Fibroblast of the aortic adventitia (primary cell): ENCODE measurements around the gene CLEC18B. TPM values are rescaled to one million over a fixed set of nuclear protein-coding genes. Genes with fewer than 3 reads are reported as not detected.

Experiments used
- DNase-seq: peaks from one replicate; pipeline ENCODE4 v3.0.0-alpha.2; 2010; ENCODE audit warnings: low read depth
- H3K4me3 ChIP-seq: 2 replicates; pipeline ENCODE4 v1.5.1; 2011; ENCODE audit warnings: low read depth, mild to moderate bottlenecking, control low read depth, low read length, moderate library complexity
- total RNA-seq: library from RNA; depleted of rRNA; stranded (reverse); fragments of >200 nt; gene quantifications from 2 replicates; pipeline ENCODE4 v1.2.3, GENCODE V29; 2012; ENCODE audit warnings: low replicate concordance
- TF ChIP-seq, protein P1 (sequence below): IDR thresholded peaks from 2 replicates; pipeline ENCODE4 v1.5.1; 2011; ENCODE audit warnings: mild to moderate bottlenecking, low read length, control low read depth, inconsistent platforms; ENCODE audit not compliant: insufficient read depth

Gene CLEC18B
- total RNA-seq, 1 donor = not detected

DNA sequence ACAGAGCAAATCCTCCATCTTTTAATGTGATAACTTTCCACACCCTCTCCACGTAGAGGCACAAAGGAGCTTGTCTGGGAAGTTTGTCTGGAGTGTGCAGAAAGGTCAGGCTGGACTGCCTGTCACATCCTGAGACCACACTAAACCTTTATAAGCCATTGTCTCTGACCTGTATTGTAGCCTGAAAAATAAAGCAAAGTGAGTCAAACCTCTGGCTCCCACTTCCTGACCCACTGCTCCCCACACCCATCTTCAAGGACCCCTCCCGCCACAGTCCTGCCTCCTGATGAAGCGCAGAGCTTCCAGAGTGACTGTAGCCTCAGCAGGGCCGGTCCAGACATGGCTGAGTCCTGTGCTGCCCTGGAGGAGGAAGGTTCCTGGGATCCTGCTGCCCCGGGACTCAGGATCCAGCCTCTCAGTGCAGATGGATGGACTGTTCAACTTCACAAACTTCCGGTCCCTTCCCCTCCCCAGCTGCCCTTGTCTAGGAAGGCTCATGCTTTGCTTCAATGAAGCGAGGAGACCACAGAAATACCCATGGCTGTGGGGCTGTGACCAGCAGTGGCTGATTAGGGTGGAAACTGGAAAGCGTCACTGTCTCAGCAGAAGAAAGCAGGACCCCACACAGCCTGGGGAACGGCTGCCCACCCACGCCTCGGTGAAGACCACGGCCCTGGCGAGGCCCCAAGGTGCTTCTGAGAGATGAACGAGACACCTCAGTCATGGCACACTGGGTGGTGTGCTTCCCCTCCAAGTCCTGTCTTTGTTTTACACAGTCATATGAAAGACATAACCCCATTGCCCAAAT, 30.9 kb upstream of the CLEC18B start:
- DNase-seq = no peak
- TF ChIP-seq, protein P1, sequence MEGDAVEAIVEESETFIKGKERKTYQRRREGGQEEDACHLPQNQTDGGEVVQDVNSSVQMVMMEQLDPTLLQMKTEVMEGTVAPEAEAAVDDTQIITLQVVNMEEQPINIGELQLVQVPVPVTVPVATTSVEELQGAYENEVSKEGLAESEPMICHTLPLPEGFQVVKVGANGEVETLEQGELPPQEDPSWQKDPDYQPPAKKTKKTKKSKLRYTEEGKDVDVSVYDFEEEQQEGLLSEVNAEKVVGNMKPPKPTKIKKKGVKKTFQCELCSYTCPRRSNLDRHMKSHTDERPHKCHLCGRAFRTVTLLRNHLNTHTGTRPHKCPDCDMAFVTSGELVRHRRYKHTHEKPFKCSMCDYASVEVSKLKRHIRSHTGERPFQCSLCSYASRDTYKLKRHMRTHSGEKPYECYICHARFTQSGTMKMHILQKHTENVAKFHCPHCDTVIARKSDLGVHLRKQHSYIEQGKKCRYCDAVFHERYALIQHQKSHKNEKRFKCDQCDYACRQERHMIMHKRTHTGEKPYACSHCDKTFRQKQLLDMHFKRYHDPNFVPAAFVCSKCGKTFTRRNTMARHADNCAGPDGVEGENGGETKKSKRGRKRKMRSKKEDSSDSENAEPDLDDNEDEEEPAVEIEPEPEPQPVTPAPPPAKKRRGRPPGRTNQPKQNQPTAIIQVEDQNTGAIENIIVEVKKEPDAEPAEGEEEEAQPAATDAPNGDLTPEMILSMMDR = no peak
- H3K4me3 ChIP-seq = no peak overlapping the region

DNA sequence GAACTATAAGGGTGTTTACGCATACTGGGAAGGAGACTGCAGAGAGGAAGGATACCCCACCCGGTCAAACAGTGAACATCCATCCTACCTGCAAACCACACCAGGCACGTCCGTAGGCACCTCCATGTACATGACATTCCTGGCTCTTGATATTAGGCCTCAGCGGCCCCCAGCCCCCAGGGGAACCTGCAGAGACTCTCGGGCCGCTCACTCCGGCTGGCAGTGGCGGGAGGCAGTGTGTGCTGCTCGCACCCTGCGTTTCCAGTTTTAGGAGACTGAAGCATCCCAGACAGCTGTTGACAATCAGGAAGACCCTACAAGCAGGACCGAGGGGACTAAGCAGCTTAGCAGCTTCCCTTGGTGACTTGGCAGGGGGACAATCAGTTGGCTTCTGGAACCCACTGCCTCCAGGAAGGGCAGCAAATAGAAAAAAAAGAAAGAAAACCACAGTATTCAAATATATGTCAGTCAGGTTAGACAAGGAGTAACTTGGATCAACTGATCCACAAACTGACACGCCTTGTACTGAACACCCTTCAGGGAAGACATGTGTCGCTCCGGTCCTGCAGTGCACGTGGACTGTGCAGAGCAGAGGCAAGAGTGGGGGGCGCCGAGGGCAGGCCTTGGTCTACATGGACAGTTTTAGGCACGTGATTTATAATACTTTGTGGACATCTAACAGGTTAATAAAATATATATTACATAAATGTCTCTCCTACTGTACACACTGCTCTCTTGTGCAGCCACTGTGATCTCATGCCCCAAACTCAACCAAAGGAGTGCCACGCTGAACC, 29.9 kb upstream of the CLEC18B start:
- no peak overlapping the region for H3K4me3 ChIP-seq
- TF ChIP-seq, protein P1 = no peak
- DNase-seq = no peak

DNA sequence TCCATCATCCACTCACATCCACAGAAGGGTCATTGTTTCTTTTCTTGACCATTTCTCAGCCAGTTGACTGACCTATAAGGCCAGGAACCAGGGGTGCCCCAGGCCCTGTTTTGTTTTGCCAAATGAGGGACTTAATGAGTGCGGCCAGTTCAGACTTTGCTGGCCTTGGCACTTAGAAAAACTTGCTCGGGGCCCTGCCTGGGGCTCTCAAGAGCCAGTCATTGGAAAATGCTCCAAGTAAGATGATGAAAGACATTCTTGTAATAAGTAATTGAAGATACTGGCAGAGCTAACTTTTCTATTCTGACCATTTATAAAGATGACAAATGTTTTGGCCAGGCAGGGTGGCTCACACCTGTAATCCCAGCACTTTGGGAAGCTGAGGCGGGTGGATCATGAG, 29.0 kb upstream of the CLEC18B start:
- TF ChIP-seq, protein P1 = no peak
- DNase-seq = peak; percentile 49
- H3K4me3 ChIP-seq = no peak overlapping the region

DNA sequence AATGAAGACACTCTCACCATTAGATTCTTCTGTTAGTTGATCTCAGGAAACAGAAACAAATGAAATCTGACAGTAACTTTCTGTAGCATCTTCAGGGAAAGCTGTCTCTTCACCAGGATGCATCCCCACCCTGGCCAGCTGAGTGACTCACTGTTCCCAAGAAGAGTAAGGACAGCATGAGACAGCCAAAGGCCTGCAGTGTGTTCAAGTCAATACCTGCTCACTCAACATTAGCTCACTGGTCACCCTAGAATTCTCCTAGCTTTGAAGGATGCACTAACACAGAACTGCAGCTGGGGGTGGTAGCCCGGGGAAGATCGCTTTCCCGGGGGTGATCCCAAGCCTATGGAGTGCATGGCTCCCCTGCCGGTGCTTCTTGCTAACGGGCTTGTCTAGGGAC, 28.2 kb upstream of the CLEC18B start:
- no peak overlapping the region for H3K4me3 ChIP-seq
- TF ChIP-seq, protein P1 = peak; percentile 32
- DNase-seq = no peak

DNA sequence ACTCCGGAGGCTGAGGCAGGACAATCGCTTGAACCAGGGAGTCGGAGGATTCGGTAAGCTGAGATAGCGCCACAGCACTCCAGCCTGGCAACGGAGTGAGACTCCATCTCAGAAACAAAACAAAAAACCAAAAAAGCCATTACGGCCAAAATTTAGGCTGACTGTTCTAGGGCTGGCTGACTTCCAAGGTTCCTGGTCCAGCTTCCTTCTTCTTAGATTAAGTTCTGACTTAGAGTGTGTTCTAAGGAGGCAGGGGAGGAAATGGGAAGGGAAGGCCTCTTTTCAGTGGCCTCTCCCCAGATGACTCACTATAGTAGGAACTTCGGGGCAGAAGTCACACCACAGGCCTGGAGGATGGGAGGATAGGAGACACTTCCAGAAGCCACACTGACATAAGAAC, 27.7 kb upstream of the CLEC18B start:
- peak; percentile 99 for DNase-seq
- TF ChIP-seq, protein P1 = no peak
- no peak overlapping the region for H3K4me3 ChIP-seq

DNA sequence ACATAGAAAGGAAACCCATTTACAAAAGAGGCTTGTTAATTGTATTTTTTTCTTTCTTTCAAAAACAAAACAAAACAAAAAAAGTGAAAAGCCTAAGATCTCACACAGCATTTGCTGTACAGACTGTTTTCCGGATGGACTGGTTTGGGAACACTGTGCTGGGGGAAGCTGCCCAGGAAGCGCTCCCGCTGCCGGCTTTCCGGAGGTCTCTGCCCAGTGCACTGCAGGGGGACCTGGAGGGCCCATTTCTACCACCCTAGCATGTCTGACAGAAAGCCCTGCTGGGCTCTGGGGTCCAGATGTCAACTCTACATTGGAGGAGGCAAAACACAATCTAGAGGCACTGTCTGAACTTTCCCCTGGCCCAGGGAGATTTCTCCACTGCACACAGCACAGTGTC, 26.3 kb upstream of the CLEC18B start:
- no peak for DNase-seq
- H3K4me3 ChIP-seq = no peak overlapping the region
- TF ChIP-seq, protein P1 = no peak
